ENCODE measurements around the gene KRT80.

DNA sequence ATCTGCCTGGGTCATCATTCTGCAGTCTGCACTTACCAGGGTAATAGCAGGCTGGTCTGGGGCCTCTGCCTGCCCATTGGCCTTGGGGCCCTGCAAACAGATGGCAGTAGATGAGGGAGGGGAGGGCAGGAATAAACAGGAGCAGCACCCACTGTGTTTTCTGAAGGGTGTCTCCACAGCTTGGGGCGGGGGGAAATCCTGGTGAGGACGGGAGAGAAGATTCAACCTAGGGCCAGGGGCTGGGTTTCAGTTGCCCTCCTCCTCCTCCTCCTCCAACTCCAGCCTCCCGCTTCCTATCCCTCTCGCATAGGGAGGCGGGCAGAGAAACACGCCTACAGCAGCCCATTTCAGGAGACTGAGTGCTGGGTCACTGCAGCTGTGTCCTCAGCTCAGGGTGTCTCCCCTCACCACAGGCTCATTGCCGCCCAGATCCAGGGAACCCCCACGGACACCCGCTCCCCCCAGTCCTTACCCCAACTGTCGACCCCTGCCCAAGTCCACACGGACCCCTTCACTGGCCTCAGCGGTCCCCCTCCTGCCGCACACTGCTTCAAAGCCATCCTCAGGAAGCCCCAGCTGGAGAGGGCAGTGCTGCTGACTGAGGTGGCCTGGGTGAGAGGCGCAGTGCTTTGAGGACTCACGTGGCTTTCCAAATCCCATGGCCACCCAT, 9.1 kb upstream of the KRT80 start:
- TF ChIP-seq, protein P1, sequence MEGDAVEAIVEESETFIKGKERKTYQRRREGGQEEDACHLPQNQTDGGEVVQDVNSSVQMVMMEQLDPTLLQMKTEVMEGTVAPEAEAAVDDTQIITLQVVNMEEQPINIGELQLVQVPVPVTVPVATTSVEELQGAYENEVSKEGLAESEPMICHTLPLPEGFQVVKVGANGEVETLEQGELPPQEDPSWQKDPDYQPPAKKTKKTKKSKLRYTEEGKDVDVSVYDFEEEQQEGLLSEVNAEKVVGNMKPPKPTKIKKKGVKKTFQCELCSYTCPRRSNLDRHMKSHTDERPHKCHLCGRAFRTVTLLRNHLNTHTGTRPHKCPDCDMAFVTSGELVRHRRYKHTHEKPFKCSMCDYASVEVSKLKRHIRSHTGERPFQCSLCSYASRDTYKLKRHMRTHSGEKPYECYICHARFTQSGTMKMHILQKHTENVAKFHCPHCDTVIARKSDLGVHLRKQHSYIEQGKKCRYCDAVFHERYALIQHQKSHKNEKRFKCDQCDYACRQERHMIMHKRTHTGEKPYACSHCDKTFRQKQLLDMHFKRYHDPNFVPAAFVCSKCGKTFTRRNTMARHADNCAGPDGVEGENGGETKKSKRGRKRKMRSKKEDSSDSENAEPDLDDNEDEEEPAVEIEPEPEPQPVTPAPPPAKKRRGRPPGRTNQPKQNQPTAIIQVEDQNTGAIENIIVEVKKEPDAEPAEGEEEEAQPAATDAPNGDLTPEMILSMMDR (IDR thresholded peaks at IDR 0.05; ENCODE audit: extremely low read depth in 1 of 2, insufficient read depth in 1 of 2, low read depth in 1 of 2, low read length in 2 of 2), result no peak
- TF ChIP-seq POLR2A (IDR thresholded peaks at IDR 0.05; ENCODE audit: low read depth, low read length), result no peak
- no peak for TF ChIP-seq MAX (IDR thresholded peaks at IDR 0.05; ENCODE audit: insufficient read depth, insufficient read length)
- TF ChIP-seq POLR2AphosphoS5 (IDR thresholded peaks at IDR 0.05; ENCODE audit: insufficient read depth, low read depth, low read length), result no peak
- no peak for TF ChIP-seq FOS (IDR thresholded peaks at IDR 0.05; ENCODE audit: borderline replicate concordance, insufficient read depth, low read length)
- TF ChIP-seq EZH2 (IDR thresholded peaks at IDR 0.05; ENCODE audit: borderline replicate concordance, low read depth, low read length, severe bottlenecking), result no peak
- no peak for TF ChIP-seq JUN (IDR thresholded peaks at IDR 0.05; ENCODE audit: borderline replicate concordance, insufficient read depth, insufficient read length, low read depth)
- no peak for TF ChIP-seq MYC (IDR thresholded peaks at IDR 0.05; ENCODE audit: low read depth, low read length)
- TF ChIP-seq GATA2 (IDR thresholded peaks at IDR 0.05; ENCODE audit: insufficient read depth, insufficient read length, low read depth, low read length), result no peak

All from endothelial cell of umbilical vein (primary cell).